WTC11 (cell line): ENCODE measurements around the gene ACSF3. TPM values are rescaled to one million over a fixed set of nuclear protein-coding genes. Genes with fewer than 3 reads are reported as not detected.

Experiments used
- ATAC-seq: fragments of 200-7000 bp; cut with Tn5 transposase; 2 replicates; pipeline ENCODE4 v1.10.0; 2021; ENCODE audit warnings: mild to moderate bottlenecking, moderate library complexity
- CTCF ChIA-PET: fragments of 300-600 bp; sonication (Branson Sonifier 250); formaldehyde crosslinking; loops from one replicate; lab custom pipeline; 2021; ENCODE audit warnings: antibody characterized with exemption; lab: Charles Lee
- POLR2A ChIA-PET: fragments of 350-600 bp; sonication (Branson Sonifier 250); formaldehyde crosslinking; loops from one replicate; lab custom pipeline; 2021; ENCODE audit warnings: antibody characterized with exemption; lab: Charles Lee
- DNase-seq: peaks from one replicate; pipeline ENCODE4 v3.0.0; 2021; ENCODE audit warnings: low spot score
- H3K27ac Mint-ChIP-seq: 2 replicates; pipeline ENCODE4 v1.8.0; 2021; ENCODE audit warnings: mixed read lengths
- H3K27me3 Mint-ChIP-seq: 2 replicates; pipeline ENCODE4 v1.8.0; 2021; ENCODE audit warnings: low read depth, mild to moderate bottlenecking, moderate library complexity, mixed read lengths
- H3K36me3 Mint-ChIP-seq: 2 replicates; pipeline ENCODE4 v1.8.0; 2021; ENCODE audit warnings: mixed read lengths
- H3K4me1 Mint-ChIP-seq: 2 replicates; pipeline ENCODE4 v1.8.0; 2022; ENCODE audit warnings: mixed read lengths
- H3K4me3 Mint-ChIP-seq: 2 replicates; pipeline ENCODE4 v1.8.0; 2021; ENCODE audit warnings: mild to moderate bottlenecking, moderate library complexity, mixed read lengths
- H3K9me3 Mint-ChIP-seq: 2 replicates; pipeline ENCODE4 v1.8.0; 2021; ENCODE audit warnings: mixed read lengths
- CBFB ChIP-seq: sonication (generic); formaldehyde crosslinking; IDR thresholded peaks from 2 replicates; pipeline ENCODE4 v1.8.1; 2022; ENCODE audit warnings: mild to moderate bottlenecking, low read depth, missing genetic modification reagents
- EMX1 ChIP-seq: fragments of 250-450 bp; sonication (Bioruptor Pico); IDR thresholded peaks from 2 replicates; pipeline ENCODE4 v1.8.0; 2021; ENCODE audit warnings: mild to moderate bottlenecking
- GABPB1 ChIP-seq: sonication (generic); formaldehyde crosslinking; IDR thresholded peaks from 2 replicates; pipeline ENCODE4 v1.8.1; 2023; ENCODE audit warnings: mild to moderate bottlenecking, missing genetic modification reagents
- JAZF1 ChIP-seq: fragments of 250-450 bp; sonication (Bioruptor Pico); IDR thresholded peaks from 2 replicates; pipeline ENCODE4 v1.9.0; 2021; ENCODE audit warnings: moderate library complexity, mild to moderate bottlenecking, inconsistent platforms
- NFYB ChIP-seq: sonication (generic); formaldehyde crosslinking; conservative IDR thresholded peaks from 2 replicates; pipeline ENCODE4 v1.8.0; 2022; ENCODE audit warnings: low read depth, missing genetic modification reagents
- SP1 ChIP-seq: sonication (generic); formaldehyde crosslinking; conservative IDR thresholded peaks from 2 replicates; pipeline ENCODE4 v1.8.1; 2022; ENCODE audit warnings: missing genetic modification reagents
- STAT6 ChIP-seq: sonication (generic); formaldehyde crosslinking; conservative IDR thresholded peaks from 2 replicates; pipeline ENCODE4 v1.8.1; 2023; ENCODE audit warnings: mild to moderate bottlenecking, low read depth, missing genetic modification reagents, moderate library complexity
- TCF7 ChIP-seq: sonication (generic); formaldehyde crosslinking; IDR thresholded peaks from 2 replicates; pipeline ENCODE4 v1.8.0; 2022; ENCODE audit warnings: mild to moderate bottlenecking, low read depth, missing genetic modification reagents, moderate library complexity
- USF1 ChIP-seq: sonication (generic); formaldehyde crosslinking; IDR thresholded peaks from 2 replicates; pipeline ENCODE4 v1.8.0; 2022; ENCODE audit warnings: mild to moderate bottlenecking, missing genetic modification reagents
- ZMAT4 ChIP-seq: fragments of 250-450 bp; sonication (Bioruptor Pico); IDR thresholded peaks from 2 replicates; pipeline ENCODE4 v1.9.0; 2021; ENCODE audit warnings: mild to moderate bottlenecking
- total RNA-seq: library from RNA; stranded (reverse); gene quantifications from 3 replicates; pipeline ENCODE4 v1.2.3, GENCODE V29; 2021
- TF ChIP-seq, protein P1 (sequence below): sonication (generic); formaldehyde crosslinking; IDR thresholded peaks from 2 replicates; pipeline ENCODE4 v1.8.1; 2023; ENCODE audit warnings: mild to moderate bottlenecking, missing genetic modification reagents, moderate library complexity
- TF ChIP-seq, protein P2 (sequence below): sonication (generic); formaldehyde crosslinking; IDR thresholded peaks from 2 replicates; pipeline ENCODE4 v1.8.1; 2023; ENCODE audit warnings: mild to moderate bottlenecking, moderate library complexity, missing genetic modification reagents
- TF ChIP-seq, protein P3 (sequence below): sonication (generic); formaldehyde crosslinking; IDR thresholded peaks from 2 replicates; pipeline ENCODE4 v1.8.1; 2023; ENCODE audit warnings: mild to moderate bottlenecking, missing genetic modification reagents, moderate library complexity
- TF ChIP-seq, protein P4 (sequence below): fragments of 250-450 bp; sonication (Bioruptor Pico); IDR thresholded peaks from 2 replicates; pipeline ENCODE4 v2.1.2; 2022; ENCODE audit warnings: mild to moderate bottlenecking, moderate library complexity
- TF ChIP-seq, protein P5 (sequence below): sonication (generic); formaldehyde crosslinking; IDR thresholded peaks from 2 replicates; pipeline ENCODE4 v1.8.1; 2023; ENCODE audit warnings: mild to moderate bottlenecking, missing genetic modification reagents, borderline replicate concordance

The ACSF3 gene
- total RNA-seq, 1 experiment from 2014 or later = 22.9 TPM

DNA sequence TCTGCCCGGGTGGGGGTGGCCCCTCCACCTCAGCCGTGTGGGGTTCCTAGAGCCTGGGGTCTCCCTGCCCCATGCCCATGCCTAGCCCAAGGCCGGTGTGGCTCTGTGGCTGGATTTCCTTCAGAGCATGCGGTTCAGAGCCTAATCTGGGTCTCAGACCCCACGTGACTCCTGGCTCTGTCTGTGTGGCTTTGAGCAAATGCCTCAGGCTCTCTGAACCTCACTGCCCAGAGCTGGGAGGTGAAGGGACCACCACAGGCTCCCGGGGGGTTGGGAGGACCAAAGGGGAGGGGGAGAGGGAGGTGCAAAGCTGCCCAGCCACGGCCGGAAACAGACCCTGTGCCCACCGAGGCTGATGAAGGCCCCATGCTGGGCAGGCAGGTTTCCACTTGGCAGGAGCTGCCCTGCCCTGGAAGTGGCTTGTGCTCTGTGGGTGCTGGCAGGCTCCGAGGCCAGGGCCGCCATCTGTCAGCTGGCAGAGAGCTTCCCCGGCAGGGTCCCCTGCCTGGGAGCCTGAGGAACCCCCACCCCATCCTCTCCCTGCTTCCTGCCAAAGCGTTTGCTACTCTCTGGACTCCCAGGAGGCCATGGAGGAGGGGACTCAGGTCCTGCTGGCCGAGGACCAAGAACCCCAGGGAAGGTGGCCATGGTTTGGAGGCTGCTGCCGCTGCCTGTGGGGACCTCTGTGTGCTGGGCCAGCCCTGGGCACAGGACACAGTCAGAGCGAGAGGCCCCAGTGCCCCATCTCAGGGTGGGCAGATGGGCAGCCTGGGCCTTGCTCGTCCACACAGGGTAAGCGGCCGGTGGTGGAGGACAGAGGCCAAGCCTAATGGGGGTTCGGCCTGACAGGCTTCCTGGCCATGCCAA is 81.9 kb downstream of the ACSF3 start:
- DNase-seq = no peak
- H3K4me3 Mint-ChIP-seq = no peak overlapping the region
- ATAC-seq = no peak
- H3K9me3 Mint-ChIP-seq = no peaks in the 10 kb centered on the region
- H3K36me3 Mint-ChIP-seq = no peaks in the 10 kb centered on the region
- POLR2A ChIA-PET = no interaction called here
- peaks cover 11% of the 10 kb centered on the region for H3K4me1 Mint-ChIP-seq
- H3K27me3 Mint-ChIP-seq = peaks cover 4% of the 10 kb centered on the region; the same call in 1 of the 2 replicates
- TF ChIP-seq STAT6 (CRISPR knock-in tag) (no peak), SP1 (no peak), NFYB (no peak), GABPB1 (CRISPR knock-in tag) (no peak), EMX1 (no peak), USF1 (CRISPR knock-in tag) (no peak), CBFB (CRISPR knock-in tag) (no peak), TCF7 (CRISPR knock-in tag) (no peak)
- TF ChIP-seq, protein P1, sequence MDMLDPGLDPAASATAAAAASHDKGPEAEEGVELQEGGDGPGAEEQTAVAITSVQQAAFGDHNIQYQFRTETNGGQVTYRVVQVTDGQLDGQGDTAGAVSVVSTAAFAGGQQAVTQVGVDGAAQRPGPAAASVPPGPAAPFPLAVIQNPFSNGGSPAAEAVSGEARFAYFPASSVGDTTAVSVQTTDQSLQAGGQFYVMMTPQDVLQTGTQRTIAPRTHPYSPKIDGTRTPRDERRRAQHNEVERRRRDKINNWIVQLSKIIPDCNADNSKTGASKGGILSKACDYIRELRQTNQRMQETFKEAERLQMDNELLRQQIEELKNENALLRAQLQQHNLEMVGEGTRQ (CRISPR knock-in tag) = no peak
- TF ChIP-seq, protein P2, sequence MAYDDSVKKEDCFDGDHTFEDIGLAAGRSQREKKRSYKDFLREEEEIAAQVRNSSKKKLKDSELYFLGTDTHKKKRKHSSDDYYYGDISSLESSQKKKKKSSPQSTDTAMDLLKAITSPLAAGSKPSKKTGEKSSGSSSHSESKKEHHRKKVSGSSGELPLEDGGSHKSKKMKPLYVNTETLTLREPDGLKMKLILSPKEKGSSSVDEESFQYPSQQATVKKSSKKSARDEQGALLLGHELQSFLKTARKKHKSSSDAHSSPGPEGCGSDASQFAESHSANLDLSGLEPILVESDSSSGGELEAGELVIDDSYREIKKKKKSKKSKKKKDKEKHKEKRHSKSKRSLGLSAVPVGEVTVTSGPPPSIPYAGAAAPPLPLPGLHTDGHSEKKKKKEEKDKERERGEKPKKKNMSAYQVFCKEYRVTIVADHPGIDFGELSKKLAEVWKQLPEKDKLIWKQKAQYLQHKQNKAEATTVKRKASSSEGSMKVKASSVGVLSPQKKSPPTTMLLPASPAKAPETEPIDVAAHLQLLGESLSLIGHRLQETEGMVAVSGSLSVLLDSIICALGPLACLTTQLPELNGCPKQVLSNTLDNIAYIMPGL (CRISPR knock-in tag) = no peak
- TF ChIP-seq, protein P3, sequence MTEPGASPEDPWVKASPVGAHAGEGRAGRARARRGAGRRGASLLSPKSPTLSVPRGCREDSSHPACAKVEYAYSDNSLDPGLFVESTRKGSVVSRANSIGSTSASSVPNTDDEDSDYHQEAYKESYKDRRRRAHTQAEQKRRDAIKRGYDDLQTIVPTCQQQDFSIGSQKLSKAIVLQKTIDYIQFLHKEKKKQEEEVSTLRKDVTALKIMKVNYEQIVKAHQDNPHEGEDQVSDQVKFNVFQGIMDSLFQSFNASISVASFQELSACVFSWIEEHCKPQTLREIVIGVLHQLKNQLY (CRISPR knock-in tag) = no peak
- CTCF ChIA-PET = interaction anchor here (0.5 to 2.8 kb wide), 2 partner anchors 9 to 234 kb away, joined by 4 to 9 read pairs; no protein-coding TSS in a partner anchor
- H3K27ac Mint-ChIP-seq = no peak overlapping the region

GRCh38 chr16:89176147-89176690 is 82.6 kb downstream of the ACSF3 start:
- DNase-seq (no peak), ATAC-seq (no peak)
- peaks cover 7% of the 10 kb centered on the region; the same call in 1 of the 2 replicates for H3K4me1 Mint-ChIP-seq
- ChIA-PET CTCF (interaction anchor here (0.6 to 1.5 kb wide), 3 partner anchors 9 to 439 kb away, joined by 3 to 10 read pairs (median 8); no protein-coding TSS in a partner anchor), POLR2A (no interaction called here)
- no peak overlapping the region for H3K4me3 Mint-ChIP-seq
- H3K27me3 Mint-ChIP-seq = peaks cover 3% of the 10 kb centered on the region; the same call in 1 of the 2 replicates
- no peaks in the 10 kb centered on the region for H3K9me3 Mint-ChIP-seq
- H3K36me3 Mint-ChIP-seq = no peaks in the 10 kb centered on the region
- H3K27ac Mint-ChIP-seq = no peak overlapping the region
- TF ChIP-seq TCF7 (CRISPR knock-in tag) = no peak
- no peak for TF ChIP-seq NFYB
- TF ChIP-seq, protein P4, sequence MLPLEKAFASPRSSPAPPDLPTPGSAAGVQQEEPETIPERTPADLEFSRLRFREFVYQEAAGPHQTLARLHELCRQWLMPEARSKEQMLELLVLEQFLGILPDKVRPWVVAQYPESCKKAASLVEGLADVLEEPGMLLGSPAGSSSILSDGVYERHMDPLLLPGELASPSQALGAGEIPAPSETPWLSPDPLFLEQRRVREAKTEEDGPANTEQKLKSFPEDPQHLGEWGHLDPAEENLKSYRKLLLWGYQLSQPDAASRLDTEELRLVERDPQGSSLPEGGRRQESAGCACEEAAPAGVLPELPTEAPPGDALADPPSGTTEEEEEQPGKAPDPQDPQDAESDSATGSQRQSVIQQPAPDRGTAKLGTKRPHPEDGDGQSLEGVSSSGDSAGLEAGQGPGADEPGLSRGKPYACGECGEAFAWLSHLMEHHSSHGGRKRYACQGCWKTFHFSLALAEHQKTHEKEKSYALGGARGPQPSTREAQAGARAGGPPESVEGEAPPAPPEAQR (CRISPR knock-in tag) = no peak
- no peak for TF ChIP-seq JAZF1
- TF ChIP-seq, protein P2 (CRISPR knock-in tag) = no peak
- TF ChIP-seq USF1 (CRISPR knock-in tag) = no peak
- TF ChIP-seq, protein P5, sequence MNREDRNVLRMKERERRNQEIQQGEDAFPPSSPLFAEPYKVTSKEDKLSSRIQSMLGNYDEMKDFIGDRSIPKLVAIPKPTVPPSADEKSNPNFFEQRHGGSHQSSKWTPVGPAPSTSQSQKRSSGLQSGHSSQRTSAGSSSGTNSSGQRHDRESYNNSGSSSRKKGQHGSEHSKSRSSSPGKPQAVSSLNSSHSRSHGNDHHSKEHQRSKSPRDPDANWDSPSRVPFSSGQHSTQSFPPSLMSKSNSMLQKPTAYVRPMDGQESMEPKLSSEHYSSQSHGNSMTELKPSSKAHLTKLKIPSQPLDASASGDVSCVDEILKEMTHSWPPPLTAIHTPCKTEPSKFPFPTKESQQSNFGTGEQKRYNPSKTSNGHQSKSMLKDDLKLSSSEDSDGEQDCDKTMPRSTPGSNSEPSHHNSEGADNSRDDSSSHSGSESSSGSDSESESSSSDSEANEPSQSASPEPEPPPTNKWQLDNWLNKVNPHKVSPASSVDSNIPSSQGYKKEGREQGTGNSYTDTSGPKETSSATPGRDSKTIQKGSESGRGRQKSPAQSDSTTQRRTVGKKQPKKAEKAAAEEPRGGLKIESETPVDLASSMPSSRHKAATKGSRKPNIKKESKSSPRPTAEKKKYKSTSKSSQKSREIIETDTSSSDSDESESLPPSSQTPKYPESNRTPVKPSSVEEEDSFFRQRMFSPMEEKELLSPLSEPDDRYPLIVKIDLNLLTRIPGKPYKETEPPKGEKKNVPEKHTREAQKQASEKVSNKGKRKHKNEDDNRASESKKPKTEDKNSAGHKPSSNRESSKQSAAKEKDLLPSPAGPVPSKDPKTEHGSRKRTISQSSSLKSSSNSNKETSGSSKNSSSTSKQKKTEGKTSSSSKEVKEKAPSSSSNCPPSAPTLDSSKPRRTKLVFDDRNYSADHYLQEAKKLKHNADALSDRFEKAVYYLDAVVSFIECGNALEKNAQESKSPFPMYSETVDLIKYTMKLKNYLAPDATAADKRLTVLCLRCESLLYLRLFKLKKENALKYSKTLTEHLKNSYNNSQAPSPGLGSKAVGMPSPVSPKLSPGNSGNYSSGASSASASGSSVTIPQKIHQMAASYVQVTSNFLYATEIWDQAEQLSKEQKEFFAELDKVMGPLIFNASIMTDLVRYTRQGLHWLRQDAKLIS (CRISPR knock-in tag) = no peak
- TF ChIP-seq ZMAT4 (CRISPR knock-in tag) = no peak
